Measurements from ENCODE around the gene TAP2. TPM values are rescaled to one million over a fixed set of nuclear protein-coding genes. Genes with fewer than 3 reads are reported as not detected.
"Not testable (repeated sequence)": the region's sequence is repeated elsewhere in the genome, so short reads cannot be mapped to it uniquely, and the experiment has no call there.

Gene TAP2
- total RNA-seq, 1 experiment from 2014 or later, result 180 TPM

GRCh38 chr6:32809171-32809570 is 29.4 kb downstream of the TAP2 start:
- no peak for DNase-seq
- CTCF ChIA-PET, result no interaction called here
- Mint-ChIP-seq H3K27me3 (ENCODE audit: unreplicated experiment) (peaks cover 65% of the 10 kb centered on the region), H3K4me1 (ENCODE audit: low read depth, unreplicated experiment) (peaks cover 10% of the 10 kb centered on the region), H3K36me3 (ENCODE audit: insufficient read depth, unreplicated experiment) (no peaks in the 10 kb centered on the region), H3K4me3 (ENCODE audit: low read depth, unreplicated experiment) (no peak overlapping the region), H3K27ac (ENCODE audit: unreplicated experiment) (no peak overlapping the region), H3K9me3 (ENCODE audit: low read depth, unreplicated experiment) (no peaks in the 10 kb centered on the region)
- intact Hi-C loops (cut with micrococcal nuclease; ENCODE audit: unreplicated experiment), result no loop called here
- TF ChIP-seq, protein P1, sequence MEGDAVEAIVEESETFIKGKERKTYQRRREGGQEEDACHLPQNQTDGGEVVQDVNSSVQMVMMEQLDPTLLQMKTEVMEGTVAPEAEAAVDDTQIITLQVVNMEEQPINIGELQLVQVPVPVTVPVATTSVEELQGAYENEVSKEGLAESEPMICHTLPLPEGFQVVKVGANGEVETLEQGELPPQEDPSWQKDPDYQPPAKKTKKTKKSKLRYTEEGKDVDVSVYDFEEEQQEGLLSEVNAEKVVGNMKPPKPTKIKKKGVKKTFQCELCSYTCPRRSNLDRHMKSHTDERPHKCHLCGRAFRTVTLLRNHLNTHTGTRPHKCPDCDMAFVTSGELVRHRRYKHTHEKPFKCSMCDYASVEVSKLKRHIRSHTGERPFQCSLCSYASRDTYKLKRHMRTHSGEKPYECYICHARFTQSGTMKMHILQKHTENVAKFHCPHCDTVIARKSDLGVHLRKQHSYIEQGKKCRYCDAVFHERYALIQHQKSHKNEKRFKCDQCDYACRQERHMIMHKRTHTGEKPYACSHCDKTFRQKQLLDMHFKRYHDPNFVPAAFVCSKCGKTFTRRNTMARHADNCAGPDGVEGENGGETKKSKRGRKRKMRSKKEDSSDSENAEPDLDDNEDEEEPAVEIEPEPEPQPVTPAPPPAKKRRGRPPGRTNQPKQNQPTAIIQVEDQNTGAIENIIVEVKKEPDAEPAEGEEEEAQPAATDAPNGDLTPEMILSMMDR (IDR thresholded peaks at IDR 0.05; ENCODE audit: unreplicated experiment), result no peak
- no TSS peak for BruUV-seq (replicated peaks)

DNA sequence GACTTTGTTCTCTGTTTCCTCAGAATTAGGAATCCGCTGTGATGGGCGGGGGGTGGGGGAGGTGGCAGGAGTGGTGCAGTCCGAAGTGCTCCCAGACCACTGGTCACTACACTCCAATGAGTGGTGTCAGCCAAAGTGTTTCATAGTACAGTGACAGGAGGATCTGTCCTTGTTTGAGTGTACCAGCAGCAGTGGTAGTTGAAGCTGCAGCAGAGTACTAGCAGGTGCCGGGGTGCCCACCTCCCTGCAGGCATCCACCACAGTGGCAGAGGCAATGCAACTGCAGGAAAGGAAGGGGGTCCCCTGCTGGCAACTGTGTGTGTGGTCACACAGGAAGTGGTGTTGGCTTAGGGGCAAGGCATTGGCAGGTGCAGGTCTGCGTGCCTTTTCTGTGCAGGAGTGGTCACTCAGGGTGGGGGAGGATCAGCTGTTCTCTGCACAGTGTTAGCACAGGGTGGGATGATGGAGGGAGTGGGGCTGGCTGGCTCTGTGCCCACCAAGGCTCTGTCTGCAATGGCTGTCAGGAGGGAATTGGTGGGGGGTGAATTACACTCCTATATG is 31.4 kb downstream of the TAP2 start:
- peaks cover 65% of the 10 kb centered on the region for H3K27me3 Mint-ChIP-seq (ENCODE audit: unreplicated experiment)
- intact Hi-C loops (cut with micrococcal nuclease; ENCODE audit: unreplicated experiment), result no loop called here
- H3K27ac Mint-ChIP-seq (ENCODE audit: unreplicated experiment), result no peak overlapping the region

GRCh38 chr6:32805404-32805803 is 33.1 kb downstream of the TAP2 start:
- H3K36me3 Mint-ChIP-seq (ENCODE audit: insufficient read depth, unreplicated experiment); CTCF ChIA-PET; H3K9me3 Mint-ChIP-seq (ENCODE audit: low read depth, unreplicated experiment); H3K4me3 Mint-ChIP-seq (ENCODE audit: low read depth, unreplicated experiment); H3K27ac Mint-ChIP-seq (ENCODE audit: unreplicated experiment); intact Hi-C loops (cut with micrococcal nuclease; ENCODE audit: unreplicated experiment); BruUV-seq (replicated peaks); DNase-seq: not testable (repeated sequence)
- Mint-ChIP-seq H3K27me3 (ENCODE audit: unreplicated experiment) (peaks cover 68% of the 10 kb centered on the region), H3K4me1 (ENCODE audit: low read depth, unreplicated experiment) (peaks cover 10% of the 10 kb centered on the region)

More for the DNA sequence above, 31.4 kb downstream of the TAP2 start:
- no peak for DNase-seq
- peaks cover 10% of the 10 kb centered on the region for H3K4me1 Mint-ChIP-seq (ENCODE audit: low read depth, unreplicated experiment)
- CTCF ChIA-PET, result interaction anchor here (1.0 kb wide), 1 partner anchor 10 kb away, joined by 3 read pairs; no protein-coding TSS in a partner anchor
- no TSS peak for BruUV-seq (replicated peaks)
- H3K9me3 Mint-ChIP-seq (ENCODE audit: low read depth, unreplicated experiment), result no peaks in the 10 kb centered on the region
- H3K36me3 Mint-ChIP-seq (ENCODE audit: insufficient read depth, unreplicated experiment), result no peaks in the 10 kb centered on the region
- TF ChIP-seq, protein P1 (IDR thresholded peaks at IDR 0.05; ENCODE audit: unreplicated experiment), result no peak
- H3K4me3 Mint-ChIP-seq (ENCODE audit: low read depth, unreplicated experiment), result no peak overlapping the region

GRCh38 chr6:32803416-32803815 is 35.1 kb downstream of the TAP2 start:
- no peaks in the 10 kb centered on the region for H3K36me3 Mint-ChIP-seq (ENCODE audit: insufficient read depth, unreplicated experiment)
- TF ChIP-seq, protein P1 (IDR thresholded peaks at IDR 0.05; ENCODE audit: unreplicated experiment), result no peak
- no peak for DNase-seq
- BruUV-seq (replicated peaks), result no TSS peak
- peaks cover 4% of the 10 kb centered on the region for H3K9me3 Mint-ChIP-seq (ENCODE audit: low read depth, unreplicated experiment)
- CTCF ChIA-PET, result interaction anchor here (0.9 to 1.8 kb wide), 2 partner anchors 13 to 673 kb away, joined by 4 read pairs; partner anchors contain the start of gene FKBPL
- no peak overlapping the region for H3K27ac Mint-ChIP-seq (ENCODE audit: unreplicated experiment)
- intact Hi-C loops (cut with micrococcal nuclease; ENCODE audit: unreplicated experiment), result no loop called here
- peaks cover 75% of the 10 kb centered on the region for H3K27me3 Mint-ChIP-seq (ENCODE audit: unreplicated experiment)
- H3K4me3 Mint-ChIP-seq (ENCODE audit: low read depth, unreplicated experiment), result no peak overlapping the region
- peaks cover 10% of the 10 kb centered on the region for H3K4me1 Mint-ChIP-seq (ENCODE audit: low read depth, unreplicated experiment)

- Mint-ChIP-seq H3K9me3 (ENCODE audit: low read depth, unreplicated experiment) (peaks cover 5% of the 10 kb centered on the region), H3K4me1 (ENCODE audit: low read depth, unreplicated experiment) (peaks cover 7% of the 10 kb centered on the region), H3K27me3 (ENCODE audit: unreplicated experiment) (peaks cover 91% of the 10 kb centered on the region), H3K36me3 (ENCODE audit: insufficient read depth, unreplicated experiment) (no peaks in the 10 kb centered on the region), H3K4me3 (ENCODE audit: low read depth, unreplicated experiment) (no peak overlapping the region), H3K27ac (ENCODE audit: unreplicated experiment) (no peak overlapping the region)
- intact Hi-C loops (cut with micrococcal nuclease; ENCODE audit: unreplicated experiment), result loop anchor here (5.0 to 10.0 kb wide), 2 partner anchors 68 to 545 kb away; no protein-coding TSS in a partner anchor
- DNase-seq, result no peak
- BruUV-seq (replicated peaks), result no TSS peak
- CTCF ChIA-PET, result interaction anchor here (0.6 to 1.6 kb wide), 2 partner anchors 14 to 568 kb away, joined by 3 to 5 read pairs; no protein-coding TSS in a partner anchor
- TF ChIP-seq, protein P1 (IDR thresholded peaks at IDR 0.05; ENCODE audit: unreplicated experiment), result no peak
Measured at GRCh38 chr6:32799740-32800139, 38.8 kb downstream of the TAP2 start.

Data from Calu3 (cell line).